GM10266 (cell line): ENCODE results near the gene SEC24D.
"Not testable (repeated sequence)": the region's sequence is repeated elsewhere in the genome, so short reads cannot be mapped to it uniquely, and the experiment has no call there.

Experiments
- DNase-seq: peaks from one replicate; pipeline ENCODE4 v3.0.0; 2012; ENCODE audit errors: extremely low spot score
- TF ChIP-seq, protein P1 (sequence below): IDR thresholded peaks from 2 replicates; pipeline ENCODE4 v1.5.1; 2012; ENCODE audit warnings: mild to moderate bottlenecking, low read depth; ENCODE audit not compliant: control insufficient read depth, insufficient read depth; ENCODE audit errors: missing control alignments

Gene SEC24D

DNA sequence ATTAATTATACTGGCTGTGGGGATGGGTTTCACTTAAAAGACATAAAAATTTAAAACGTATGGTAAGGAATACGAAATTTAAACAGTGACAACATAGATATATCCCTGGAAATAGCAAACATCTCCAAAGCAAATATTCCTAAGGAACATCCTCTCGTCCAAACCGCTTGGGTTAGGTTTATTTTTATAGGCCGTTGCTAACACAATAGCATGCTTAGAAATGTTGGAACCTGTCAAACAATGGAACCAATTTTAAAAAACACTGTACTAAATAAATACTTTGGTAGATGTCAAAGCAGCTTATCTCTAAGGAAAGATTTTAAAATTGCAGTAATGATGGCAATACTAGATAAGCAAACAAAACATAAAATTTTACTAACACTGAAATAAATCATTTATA lies 45.4 kb downstream of the SEC24D start:
- DNase-seq, result no peak
- TF ChIP-seq, protein P1, sequence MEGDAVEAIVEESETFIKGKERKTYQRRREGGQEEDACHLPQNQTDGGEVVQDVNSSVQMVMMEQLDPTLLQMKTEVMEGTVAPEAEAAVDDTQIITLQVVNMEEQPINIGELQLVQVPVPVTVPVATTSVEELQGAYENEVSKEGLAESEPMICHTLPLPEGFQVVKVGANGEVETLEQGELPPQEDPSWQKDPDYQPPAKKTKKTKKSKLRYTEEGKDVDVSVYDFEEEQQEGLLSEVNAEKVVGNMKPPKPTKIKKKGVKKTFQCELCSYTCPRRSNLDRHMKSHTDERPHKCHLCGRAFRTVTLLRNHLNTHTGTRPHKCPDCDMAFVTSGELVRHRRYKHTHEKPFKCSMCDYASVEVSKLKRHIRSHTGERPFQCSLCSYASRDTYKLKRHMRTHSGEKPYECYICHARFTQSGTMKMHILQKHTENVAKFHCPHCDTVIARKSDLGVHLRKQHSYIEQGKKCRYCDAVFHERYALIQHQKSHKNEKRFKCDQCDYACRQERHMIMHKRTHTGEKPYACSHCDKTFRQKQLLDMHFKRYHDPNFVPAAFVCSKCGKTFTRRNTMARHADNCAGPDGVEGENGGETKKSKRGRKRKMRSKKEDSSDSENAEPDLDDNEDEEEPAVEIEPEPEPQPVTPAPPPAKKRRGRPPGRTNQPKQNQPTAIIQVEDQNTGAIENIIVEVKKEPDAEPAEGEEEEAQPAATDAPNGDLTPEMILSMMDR, result no peak

DNA sequence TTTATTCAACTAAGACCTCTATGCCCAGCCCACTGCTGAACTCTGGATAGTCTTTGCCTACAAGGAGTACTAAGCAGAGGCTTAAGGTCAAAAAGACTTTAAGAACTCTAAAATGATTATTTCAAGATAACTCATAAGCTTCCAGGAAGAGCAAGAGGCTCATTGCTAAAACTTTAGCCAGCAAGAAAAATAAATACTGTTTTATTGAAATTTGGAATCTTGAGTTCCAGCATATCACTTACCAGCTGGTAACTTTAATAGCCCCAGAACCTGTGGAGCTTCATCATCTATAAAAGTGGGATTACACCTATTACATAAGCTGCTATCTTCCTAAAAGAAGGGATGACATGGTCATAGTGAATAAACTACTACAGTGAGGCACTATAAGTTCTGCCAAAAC lies 47.0 kb downstream of the SEC24D start:
- TF ChIP-seq, protein P1, result no peak
- DNase-seq, result no peak

DNA sequence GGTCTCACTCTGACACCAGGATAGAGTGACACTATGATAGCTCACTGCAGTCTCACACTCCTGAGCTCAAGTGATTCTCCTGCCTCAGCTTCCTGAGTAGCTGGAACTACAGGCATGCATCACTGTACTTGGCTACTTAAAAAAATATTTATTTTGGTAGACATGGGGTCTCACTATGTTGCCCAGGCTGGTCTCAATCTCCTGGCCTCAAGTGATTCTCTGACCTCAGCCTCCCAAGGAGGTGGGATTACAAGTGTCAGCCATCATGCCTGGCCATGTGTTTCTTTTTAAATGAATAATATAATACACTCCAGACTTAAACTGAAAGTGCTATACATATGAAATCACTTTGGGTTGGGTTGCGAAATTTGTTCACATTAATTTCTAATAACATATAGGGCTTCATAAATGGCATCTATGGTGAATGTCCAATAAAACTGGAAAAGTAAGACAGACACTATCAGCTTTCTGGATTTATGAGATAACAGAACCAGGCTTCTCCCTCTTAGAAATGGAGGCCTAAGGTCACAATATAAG lies 48.0 kb downstream of the SEC24D start:
- TF ChIP-seq, protein P1, result no peak

DNA sequence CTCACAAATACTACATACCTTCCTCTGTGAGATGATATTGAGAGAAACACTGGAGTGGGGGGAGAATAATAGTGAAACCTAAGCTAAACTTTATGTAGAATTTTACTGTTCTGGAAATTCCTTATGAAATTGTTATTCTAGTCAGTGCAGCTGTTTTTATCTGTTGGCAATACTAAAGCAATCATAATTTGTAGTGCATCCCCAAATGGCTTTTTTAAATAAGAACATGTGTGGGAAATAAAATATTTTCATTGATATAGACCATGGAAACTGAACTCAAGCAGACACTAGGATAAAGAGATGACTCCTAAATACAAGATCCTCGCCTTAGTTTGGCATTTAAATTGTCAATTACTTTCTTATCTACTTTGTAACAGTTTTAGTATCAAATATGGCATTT lies 51.1 kb downstream of the SEC24D start:
- TF ChIP-seq, protein P1, result no peak
- no peak for DNase-seq

More for the DNA sequence above, 48.0 kb downstream of the SEC24D start:
- DNase-seq, result no peak

DNA sequence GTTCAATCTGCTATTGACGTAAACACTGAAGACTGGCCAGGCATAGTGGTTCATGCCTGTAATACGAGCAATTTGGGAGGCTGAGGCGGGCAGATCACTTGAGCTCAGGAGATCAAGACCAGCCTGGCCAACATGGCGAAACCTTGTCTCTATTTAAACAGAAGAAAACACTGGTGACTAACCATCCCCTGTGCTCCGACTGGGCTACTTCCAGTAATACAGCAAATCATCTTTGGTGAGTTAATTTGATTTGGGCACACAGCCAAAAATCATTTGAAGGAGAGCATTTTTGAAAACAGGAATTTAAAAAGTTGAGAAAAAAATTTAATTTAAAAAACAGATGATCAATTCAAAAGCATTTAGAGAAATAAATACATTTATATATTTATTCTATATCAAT lies 52.0 kb downstream of the SEC24D start:
- TF ChIP-seq, protein P1, result no peak
- no peak for DNase-seq

DNA sequence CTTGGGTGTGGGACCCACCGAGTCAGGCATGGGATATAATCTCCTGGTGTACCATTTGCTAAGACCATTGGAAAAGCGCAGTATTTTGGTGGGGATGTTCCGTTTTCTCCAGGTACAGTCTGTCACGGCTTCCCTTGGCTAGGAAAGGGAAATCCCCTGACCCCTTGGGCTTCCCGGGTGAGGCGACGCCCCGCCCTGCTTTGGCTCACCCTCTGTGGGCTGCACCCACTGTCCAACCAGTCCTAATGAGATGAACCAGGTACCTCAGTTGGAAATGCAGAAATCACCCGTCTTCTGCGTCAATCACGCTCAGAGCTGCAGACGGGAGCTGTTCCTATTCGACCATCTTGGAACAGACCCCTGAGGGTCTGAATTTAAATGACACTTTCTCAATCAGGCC lies 53.0 kb downstream of the SEC24D start:
- not testable (repeated sequence) for DNase-seq

DNA sequence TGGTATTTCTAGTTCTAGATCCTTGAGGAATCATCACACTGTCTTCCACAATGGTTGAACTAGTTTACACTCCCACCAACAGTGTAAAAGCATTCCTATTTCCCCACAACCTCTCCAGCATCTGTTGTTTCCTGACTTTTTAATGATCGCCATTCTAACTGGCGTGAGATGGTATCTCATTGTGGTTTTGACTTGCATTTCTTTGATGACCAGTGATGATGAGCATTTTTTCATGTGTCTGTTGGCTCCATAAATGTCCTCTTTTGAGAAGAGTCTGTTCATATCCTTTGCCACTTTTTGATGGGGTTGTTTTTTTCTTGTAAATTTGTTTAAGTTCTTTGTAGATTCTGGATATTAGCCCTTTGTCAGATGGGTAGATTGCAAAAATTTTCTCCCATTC lies 58.3 kb downstream of the SEC24D start:
- DNase-seq, result not testable (repeated sequence)

DNA sequence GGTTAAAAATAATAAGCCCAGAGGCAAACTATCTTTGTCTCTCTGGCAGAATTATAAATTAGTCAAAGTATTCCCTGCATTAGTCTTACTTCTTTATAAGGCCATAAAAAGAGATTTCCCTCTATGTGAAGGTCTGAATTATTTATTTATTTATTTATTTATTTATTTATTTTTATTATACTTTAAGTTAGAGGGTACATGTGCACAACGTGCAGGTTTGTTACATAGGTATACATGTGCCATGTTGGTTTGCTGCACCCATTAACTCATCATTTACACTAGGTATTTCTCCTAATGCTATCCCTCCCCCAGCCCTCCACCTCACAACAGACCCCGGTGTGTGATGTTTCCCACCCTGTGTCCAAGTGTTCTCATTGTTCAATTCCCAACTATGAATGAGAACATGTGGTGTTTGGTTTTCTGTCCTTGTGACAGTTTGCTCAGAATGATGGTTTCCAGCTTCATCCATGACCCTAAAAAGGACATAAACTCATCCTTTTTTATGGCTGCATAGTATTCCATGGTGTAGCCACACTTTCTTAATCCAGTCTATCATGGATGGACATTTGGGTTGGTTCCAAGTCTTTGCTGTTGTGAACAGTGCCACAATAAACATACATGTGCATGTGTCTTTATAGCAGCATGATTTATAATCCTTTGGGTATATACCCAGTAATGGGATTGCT lies 58.8 kb downstream of the SEC24D start:
- not testable (repeated sequence) for DNase-seq
